GM21423 (cell line): ENCODE data around the gene TTC16.

ENCODE experiments used
- ATAC-seq: cut with Tn5 transposase; IDR thresholded peaks from one replicate; pipeline ENCODE4 v1.9.1; 2021; ENCODE audit warnings: mild to moderate bottlenecking, moderate library complexity; ENCODE audit not compliant: unreplicated experiment

Gene TTC16

DNA sequence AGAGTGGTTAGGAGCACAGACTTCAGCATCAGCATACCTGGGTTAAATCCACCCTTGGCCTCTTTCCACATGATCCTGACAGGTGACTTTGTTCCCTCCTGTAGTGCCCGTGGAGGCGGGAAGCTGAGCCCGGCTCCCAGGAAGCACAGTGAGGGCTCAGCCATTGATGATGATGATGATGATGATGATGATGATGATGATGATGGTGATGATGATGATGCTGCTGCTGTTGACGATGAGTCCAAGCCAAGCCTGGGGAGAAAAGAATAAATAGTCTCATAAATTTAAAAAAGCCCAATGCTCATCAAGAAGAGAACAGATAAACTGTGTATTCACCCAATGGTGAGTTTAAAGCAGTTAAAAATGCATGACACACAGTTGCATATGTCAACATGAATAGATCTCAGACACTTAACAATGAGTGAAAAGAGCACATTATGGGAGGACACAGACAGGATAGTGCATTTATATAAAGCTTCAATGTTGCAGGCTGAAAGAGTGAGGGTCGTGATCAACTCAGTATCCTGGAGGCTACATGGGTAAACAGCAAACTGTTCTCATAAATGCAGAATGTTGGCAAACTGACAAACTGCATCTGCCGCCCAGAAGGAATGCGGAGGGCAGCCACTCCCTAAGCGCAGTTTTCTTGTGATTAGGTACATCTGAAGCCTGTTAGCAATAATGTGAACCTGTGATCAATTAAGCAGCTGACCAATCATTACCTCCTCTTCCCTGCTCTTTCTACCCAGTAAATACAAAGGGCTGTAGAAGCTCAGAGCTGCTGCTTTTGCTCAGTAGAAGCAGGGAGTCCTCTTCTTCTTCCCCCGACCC lies 20.8 kb upstream of the TTC16 start:
- no peak for ATAC-seq

DNA sequence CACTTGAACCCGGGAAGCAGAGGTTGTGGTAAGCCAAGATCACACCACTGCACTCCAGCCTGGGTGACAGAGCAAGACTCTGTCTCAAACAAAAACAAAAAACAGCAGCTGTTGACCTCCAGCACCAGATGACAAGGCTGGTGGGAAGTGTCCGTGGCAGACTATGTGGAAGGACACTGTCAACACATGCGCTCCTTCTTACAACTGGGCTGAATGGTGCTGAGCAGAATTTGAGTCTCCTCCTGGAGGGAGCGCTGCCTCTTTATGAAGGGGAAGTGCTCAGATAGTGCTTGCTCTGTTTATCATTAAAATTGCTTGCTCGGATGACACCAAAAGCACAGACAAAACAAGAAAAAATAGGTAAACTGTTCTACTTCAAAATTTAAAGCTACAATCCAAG lies 18.3 kb upstream of the TTC16 start:
- ATAC-seq, result no peak

DNA sequence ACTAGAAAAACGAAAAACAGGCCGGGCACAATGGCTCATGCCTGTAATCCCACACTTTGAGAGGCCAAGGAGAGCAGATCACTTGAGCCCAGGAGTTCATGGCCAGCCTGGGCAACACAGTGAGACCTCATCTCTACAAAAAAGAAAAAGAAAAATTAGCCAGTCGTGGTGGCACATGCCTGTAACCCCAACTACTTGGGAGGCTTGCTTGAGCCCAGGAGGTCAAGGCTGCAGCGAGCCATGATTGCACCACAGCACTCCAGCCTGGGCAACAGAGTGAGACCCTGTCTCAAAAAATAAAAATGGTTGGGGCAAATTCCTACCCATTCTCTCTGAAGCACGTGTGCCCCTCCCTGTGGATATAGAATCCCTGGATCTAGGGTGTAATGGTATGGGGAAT lies 17.5 kb upstream of the TTC16 start:
- ATAC-seq, result no peak

DNA sequence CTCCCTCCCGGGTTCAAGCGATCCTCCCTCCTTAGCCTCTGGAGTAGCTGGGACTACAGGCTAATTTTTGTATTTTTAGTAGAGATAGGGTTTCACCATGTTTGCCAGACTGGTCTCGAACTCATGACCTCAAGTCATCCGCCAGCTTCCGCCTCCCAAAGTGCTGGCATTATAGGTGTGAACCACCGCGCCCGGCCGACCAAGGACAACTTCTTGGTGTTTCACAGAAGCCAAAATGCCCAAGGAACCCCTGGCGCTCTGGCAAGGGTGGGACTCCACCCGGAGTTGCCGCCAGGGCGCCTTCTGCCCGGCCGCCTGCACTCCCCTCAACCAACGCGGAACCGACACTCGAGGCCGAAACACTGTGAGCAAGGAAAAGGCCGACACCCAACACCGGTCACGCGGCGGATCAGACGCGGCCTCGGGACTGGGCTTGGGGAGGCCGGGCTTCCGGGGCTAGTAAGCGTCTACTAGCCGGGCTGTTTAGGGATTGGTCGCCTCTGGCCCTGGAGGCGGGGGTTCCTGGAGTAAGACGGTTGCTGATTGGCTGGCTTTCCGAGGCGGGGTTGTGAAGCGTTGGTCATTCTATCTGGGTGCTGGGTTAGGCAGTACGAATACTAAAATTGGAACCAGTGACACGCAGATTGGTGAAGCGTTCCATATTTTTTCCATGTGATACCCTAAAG lies 16.8 kb upstream of the TTC16 start:
- ATAC-seq, result peak; percentile 88

DNA sequence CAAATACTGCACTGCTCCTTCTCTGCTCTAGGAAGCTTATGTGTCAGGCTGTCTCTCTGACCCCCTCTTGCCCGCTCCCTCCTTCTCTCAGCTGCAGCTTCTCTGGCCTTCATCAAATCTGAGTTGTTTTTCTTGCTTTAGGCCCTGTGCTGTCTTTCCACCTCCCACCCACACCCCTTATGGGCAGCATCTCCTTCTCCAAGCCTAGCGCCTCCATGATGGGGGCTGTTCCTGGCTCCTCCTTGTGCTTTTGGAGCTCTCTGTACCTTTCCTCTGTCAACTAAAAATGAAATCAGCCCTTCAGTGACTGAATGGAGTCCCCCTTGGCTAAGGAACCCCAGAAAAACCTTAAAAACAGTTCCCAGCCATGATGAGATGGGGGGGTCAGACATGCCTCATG lies 15.7 kb upstream of the TTC16 start:
- ATAC-seq, result no peak

DNA sequence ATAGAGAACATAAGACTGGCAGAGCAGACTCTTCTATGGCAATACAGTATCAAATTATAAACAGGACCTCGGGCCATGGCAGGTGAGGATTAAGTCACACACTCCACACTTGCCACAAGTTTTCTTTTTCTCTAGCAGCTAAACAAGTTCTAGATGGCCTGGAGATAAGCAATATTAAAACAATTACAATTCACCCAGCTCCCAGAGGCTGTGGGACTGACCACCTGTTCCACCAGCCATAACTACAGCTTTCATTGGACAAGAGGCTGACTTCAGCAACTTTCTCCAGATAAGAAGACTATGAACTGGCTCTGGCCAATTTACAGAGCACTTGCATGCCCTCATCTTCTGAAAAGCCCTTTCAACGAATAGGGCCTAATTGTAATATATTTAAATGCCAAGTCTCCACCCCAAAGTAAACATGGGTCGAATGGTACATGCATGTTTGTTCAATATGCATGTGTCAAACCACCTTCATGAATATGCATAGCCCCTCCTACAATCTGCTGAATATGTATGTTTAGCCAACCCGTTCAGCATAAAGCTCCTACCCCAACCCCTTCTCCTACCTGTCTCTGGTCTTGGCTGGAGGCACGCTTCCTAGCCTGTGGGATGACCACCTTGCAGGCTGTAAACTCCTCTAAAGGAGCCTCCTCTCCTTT lies 15.2 kb upstream of the TTC16 start:
- no peak for ATAC-seq

DNA sequence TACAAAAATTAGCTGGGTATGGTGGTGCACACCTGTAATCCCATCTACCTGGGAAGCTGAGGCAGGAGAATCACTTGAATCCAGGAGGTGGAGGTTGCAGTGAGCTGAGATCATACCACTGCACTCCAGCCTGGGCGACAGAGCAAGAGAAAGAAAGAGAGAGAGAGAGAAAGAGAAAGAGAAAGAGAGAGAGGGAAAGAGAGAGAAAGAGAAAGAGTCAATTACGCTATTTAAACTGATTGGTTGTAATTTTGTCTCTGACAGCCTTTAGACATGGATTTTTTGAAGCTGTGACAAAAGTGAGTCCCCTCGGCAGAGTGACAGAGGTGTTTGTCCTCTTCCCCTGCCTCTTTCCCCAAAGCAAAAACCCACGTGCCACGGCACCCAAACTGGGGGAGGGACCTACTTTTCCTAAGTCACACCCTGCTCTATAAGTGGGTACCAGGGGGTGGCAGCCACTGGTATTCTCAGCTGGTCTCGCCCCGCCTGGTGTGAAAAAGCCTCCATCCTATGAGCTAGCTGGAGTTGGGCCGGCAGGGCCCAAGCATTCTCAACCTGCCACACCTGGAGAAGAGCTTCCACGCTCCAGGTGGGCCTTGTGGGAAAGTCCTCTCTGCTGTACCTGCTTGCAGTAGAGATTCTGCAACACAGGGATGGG lies 12.5 kb upstream of the TTC16 start:
- ATAC-seq, result no peak

DNA sequence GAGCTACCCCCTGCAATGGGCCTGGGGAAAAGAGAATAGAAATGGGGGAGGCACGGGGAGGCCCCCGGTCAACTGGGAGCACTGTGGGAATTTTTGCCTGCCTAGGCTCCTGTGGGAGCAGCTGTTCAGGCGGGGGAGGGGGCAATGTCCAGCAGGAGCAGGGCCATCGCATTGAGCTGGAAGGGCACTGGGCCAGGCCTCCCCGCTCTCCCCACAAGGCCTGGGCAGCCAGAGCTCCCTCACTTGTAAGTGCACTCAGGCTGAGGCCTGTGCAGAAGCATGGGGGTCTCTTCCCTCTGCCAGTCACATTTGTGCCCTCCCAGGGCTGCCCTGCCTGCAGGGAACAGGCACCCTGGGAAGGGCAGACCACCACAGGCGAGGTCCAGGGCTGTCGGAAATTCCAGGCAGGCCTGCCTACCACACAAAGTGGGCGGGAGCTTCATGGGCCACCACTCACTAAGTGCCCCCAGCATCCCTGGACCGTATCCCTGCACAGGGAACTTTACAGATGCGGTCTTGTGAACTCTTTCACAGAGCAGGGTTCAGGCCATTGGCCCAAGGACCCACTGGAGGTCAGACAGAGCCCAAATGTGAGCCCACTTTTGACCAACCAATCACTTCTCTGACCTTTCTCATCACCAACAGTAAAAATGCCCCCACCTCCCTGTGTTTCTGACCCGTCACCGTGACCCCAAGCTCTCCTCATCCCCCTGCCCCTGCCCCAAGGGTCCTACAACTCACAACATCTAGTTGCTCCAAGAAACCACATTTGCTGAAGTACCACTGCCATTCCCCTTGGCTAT lies 10.1 kb upstream of the TTC16 start:
- ATAC-seq, result no peak

DNA sequence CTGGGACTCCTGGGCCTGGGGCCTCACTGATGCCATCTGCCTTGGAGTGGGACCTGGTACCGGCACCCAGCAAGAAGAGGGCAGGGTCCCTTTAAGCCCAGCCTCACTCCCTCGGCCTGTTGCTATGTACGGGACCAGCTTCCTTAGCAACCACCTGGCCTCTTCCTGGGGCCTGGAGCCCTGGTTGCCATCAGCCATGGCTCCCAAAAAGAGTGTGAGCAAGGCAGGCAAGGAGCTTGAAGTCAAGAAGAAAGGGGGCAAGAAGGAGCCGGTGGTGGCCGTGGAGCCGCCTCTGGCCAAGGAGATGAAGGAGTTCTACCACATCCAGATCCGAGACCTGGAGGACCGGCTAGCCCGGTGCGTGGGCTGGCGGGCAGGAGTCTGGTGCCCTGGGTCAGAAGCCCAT lies 9.0 kb upstream of the TTC16 start, which contains the start of gene CFAP157:
CFAP157 (plus strand) TSS at position 153 of the 406 bp plus-strand sequence; CDS start at position 197, 44 bp downstream.
- ATAC-seq, result no peak

DNA sequence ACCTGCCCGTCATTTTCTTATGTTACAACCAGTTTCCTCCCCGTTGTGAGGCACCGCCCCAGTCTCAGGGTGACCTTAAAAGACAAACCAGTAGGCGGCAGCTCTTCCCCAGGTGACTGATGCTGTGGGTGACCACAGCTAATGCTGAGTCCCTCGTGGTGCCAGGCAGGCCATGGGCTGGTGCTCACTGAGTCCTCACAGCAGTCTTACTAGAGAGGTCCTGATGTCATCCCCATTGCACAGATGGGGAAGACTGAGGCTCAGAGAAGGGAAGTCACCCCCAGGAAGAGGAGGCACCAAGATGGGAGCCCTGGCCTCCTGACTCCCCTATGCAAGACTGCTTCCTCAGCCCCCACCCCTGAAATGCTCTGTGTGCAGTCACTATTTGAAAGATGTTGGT lies 8.1 kb upstream of the TTC16 start:
- no peak for ATAC-seq

DNA sequence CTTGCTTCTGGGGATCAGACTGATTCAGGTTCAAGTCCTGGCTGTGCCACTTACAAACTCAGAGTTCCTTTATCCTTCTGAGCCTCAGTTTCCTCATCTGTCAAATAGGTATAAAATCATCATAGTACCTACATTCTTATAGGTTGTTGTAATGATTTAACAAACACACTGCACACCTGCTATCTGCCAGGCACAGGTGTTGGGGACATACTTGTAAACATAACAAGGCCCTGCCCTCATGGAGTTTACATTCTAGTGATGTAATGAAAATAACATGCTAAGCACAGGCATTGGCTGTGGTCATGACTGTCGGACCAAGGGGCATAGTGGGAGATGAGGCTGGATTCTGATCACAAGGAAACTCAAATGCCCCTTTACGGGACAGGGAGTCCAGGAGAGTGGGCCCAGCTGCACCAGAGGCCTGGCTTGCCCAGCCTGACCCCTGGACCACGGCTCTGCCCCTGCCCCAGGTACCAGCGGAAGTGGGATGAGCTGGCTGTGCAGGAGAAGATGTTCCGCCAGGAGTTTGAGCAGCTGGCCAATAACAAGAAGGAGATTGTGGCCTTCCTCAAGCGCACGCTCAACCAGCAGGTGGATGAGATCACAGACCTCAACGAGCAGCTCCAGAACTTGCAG lies 6.8 kb upstream of the TTC16 start:
- ATAC-seq, result no peak

DNA sequence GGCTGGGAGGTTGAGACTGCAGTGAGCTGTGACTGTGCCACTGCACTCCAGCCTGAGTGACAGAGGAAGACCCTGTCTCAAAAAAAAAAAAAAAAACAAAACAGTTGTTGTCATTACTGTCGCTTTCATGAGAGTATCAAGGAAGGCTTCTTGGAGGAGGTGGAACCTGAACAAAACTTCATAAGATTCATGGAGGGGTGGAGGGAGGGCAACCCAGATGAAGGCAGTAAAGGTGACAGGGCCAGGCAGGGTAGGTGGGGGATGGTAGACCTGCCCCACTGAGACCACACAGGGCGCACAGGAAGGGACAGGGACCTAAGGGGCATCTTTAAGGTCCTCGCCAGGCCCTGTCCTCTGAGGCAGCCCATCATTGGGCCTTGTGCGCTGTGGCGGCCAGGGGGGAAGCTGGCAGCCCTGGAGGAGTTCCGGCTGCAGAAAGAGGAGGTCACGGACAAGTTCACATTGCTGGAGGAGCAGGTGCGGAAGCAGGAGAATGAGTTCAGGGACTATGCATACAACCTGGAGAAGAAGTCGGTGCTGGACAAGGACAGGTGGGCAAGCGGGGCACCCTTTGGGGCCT lies 5.6 kb upstream of the TTC16 start:
- ATAC-seq, result no peak

DNA sequence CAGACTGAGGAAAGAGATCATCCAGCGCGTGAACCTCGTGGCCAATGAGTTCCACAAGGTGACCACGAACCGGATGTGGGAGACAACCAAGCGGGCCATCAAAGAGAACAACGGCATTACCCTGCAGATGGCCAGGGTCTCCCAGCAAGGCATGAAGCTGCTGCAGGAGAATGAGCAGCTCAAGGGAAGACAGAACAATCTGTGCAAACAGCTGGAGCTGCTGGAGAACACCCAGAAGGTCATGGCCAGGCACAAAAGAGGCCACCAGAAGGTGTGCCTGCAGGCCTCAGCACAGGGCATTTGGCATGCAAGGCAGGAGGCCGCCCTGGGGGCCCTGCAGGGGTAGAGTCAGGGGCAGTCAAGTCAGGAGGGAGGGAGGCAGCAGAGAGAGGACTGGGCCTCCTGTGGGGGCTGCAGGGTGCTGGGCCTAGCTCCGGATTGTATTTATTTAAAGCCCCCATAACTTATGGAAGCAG lies 4.6 kb upstream of the TTC16 start:
- ATAC-seq, result no peak

DNA sequence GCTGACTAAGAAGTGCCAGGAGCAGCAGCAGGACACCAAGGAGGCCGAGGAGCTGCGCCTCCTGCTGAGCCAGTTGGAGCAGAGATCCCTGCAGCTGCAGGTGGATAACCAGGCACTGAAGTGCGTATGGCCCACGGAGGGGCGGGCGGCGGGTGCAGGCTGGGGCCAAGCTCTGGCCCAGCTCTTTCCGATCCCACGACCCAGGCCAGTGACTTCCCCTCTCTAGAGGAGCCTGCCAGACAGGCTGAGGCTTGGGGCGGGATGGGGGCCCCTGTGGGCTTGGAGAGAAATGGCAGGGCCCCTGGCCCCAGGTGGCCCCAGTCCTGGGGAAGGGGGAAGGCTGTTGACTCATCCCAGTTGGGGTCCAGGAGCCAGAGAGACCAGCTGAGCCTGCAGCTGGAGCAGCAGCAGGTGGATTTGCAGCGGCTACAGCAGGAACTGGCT lies 4.0 kb upstream of the TTC16 start:
- ATAC-seq, result no peak

DNA sequence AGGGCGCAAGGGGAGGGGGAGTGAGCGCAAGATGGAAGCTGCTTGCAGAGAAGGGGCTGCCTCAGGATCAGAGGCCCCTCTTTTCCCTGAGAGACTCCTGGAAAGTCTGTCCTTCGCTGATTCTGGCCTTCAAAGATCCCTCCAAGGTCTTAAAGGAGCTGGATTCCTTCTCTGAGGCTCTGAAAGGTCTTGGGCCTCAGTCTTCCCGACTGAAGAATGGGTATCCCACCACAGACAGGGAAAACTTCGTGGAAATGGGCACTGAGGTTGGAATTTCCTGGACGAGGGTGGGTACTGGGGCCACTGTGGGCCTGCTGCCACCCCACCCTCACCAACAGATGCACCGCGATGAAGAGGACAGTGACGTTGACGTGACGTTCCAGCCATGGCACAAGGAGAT lies 3.5 kb upstream of the TTC16 start:
- no peak for ATAC-seq

DNA sequence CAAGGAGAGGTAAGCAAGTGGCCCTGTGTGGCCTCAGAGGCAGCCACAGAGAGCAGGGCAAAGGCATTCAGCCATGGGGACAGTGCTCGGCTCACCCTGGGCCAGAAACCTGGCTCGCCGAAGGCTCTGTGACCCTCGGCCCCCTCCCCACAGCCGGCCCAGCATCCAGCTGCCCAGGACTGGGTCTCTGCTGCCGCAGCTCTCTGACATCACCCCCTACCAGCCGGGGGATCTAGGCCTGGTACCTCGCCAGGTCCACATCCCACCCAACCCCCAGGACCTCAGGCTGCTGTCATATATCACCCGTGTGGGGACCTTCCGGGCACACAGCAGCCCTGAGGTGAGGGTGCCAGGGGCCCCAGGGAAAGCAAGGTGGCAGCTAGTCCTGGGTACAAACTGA lies 3.0 kb upstream of the TTC16 start:
- ATAC-seq, result no peak

DNA sequence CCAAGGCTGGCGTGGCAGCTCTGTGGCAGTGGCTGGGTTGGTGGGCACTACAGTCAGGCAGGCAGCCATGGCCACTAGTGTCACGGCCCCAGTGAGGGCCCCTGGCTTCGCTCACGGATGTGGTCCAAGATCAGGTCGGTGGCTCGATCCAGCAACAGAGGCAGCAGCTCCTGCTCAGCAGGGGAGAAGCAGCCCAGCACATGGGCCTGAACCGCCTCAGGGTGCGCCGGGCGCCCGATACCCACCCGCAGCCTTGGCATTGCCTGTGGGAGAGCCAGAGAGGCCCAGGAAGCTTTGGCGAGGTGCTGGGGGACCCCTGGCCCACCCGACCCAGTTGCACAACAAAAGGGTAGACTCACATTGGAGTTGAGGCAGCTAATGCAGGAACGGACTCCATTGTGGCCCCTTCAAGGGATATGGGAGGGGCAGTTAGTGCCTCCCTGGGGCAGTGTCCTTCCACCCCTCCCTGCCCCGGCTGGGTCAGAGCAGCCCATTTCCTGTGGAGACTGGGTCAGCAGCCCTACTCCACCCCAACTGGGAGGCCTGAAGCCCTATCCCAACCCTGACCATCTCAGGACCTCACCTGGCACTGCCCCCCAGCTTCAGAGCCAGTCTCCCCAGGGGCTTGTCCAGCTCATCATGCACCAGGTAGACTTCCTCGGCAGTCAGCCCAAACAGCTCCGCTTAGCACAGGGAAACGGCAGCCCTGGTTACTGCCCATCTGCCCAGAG lies 1.7 kb upstream of the TTC16 start:
- no peak for ATAC-seq

DNA sequence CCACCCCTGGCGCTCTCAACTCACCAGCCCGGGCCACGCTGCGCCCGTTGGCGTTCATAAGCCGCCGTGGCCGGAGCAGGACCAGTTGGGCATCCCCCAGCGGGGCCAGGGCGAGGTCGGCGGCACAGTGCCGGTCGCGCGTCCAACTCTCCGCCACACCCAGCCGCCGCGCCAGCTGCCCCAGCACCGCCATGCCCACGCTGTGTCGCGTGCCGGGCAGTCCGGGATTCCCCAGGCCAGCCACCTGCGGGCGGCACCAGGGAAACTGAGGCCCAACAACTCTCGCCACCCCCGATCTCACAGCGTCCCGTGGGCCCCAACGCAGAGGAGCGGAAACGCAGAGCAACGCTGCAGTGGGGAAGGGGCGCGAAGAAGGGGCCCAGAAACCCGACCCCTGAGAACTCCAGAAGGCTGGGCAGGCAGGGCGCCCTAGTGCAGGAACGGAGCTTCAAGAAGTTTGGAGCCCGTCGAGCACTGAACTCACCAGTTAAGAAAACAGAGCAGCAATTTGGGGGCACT lies 869 bp upstream of the TTC16 start:
- ATAC-seq, result no peak

DNA sequence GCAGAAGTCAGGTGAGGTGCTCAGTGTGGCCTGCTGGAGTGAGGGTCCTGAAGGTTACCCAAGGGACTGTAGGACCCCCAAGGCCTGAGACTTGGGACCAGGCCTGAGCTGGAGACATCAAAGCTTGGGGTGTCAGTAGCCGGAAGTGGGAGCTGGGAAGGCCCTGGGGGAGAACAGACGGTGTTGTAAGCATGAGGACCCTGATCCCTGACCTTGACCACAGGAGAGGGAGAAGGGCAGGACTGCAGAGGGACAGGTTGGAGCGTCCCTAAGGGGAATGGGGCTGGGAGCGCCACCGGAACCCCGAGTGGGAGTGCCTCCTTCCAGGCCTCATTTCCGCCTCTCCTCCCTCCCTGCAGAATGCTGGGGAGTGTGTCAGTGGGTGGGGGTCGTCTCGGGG lies 533 bp downstream of the TTC16 start:
- ATAC-seq, result no peak
